ENCODE data around the gene SPECC1. TPM values are rescaled to one million over a fixed set of nuclear protein-coding genes. Genes with fewer than 3 reads are reported as not detected.

Gene SPECC1
- total and polyA plus RNA-seq, 9 of the 15 experiments (the other 6 are each of a cell fraction or from before 2014, with no cell fraction given) = 2.4 to 19.6 (median 14.7) TPM

GRCh38 chr17:20009302-20010098 is at the start of gene SPECC1 (continued):
- TF ChIP-seq FOXJ2 (tag; IDR thresholded peaks at IDR 0.05) (no peak), YY1 (IDR thresholded peaks at IDR 0.05; ENCODE audit: borderline replicate concordance in 1 of 3, control insufficient read depth in 1 of 3, extremely low read depth in 1 of 3, insufficient read depth in 3 of 3, insufficient read length in 1 of 3, insufficient replicate concordance in 2 of 3, low read depth in 1 of 3, low read length in 2 of 3) (peak in 2 of 3 experiments; percentile 62 to 77), MAZ (CRISPR knock-in tag; conservative IDR thresholded peaks at IDR 0.05 in 1 of 2, IDR thresholded peaks at IDR 0.05 in 1 of 2) (peak in 1 of 2 experiments; percentile 26; a peak in 2 of 4 replicates), NRF1 (conservative IDR thresholded peaks at IDR 0.05 in 1 of 2, IDR thresholded peaks at IDR 0.05 in 1 of 2) (peak; percentile 84 to 85), U2AF1 (optimal IDR thresholded peaks at IDR 0.05; ENCODE audit: low read depth, low read length) (peak; percentile 19), CXXC5 (CRISPR knock-in tag; IDR thresholded peaks at IDR 0.05) (peak; percentile 9), GATAD2B (IDR thresholded peaks at IDR 0.05; ENCODE audit: borderline replicate concordance) (peak; percentile 60), REST (IDR thresholded peaks at IDR 0.05; ENCODE audit: borderline replicate concordance) (peak; percentile 28; the same call in 1 of the 2 replicates), REST (CRISPR knock-in tag; IDR thresholded peaks at IDR 0.05; ENCODE audit: low read depth) (no peak), MYNN (IDR thresholded peaks at IDR 0.05) (no peak), MYNN (CRISPR knock-in tag; IDR thresholded peaks at IDR 0.05) (no peak), PHF8 (IDR thresholded peaks at IDR 0.05; ENCODE audit: borderline replicate concordance, low read length) (peak; percentile 30; the same call in 1 of the 2 replicates), CEBPG (CRISPR knock-in tag; IDR thresholded peaks at IDR 0.05) (no peak), CEBPG (tag; conservative IDR thresholded peaks at IDR 0.05 in 1 of 2, IDR thresholded peaks at IDR 0.05 in 1 of 2) (no peak), ZNF253 (CRISPR knock-in tag; conservative IDR thresholded peaks at IDR 0.05) (no peak)
- TF ChIP-seq, protein P1, sequence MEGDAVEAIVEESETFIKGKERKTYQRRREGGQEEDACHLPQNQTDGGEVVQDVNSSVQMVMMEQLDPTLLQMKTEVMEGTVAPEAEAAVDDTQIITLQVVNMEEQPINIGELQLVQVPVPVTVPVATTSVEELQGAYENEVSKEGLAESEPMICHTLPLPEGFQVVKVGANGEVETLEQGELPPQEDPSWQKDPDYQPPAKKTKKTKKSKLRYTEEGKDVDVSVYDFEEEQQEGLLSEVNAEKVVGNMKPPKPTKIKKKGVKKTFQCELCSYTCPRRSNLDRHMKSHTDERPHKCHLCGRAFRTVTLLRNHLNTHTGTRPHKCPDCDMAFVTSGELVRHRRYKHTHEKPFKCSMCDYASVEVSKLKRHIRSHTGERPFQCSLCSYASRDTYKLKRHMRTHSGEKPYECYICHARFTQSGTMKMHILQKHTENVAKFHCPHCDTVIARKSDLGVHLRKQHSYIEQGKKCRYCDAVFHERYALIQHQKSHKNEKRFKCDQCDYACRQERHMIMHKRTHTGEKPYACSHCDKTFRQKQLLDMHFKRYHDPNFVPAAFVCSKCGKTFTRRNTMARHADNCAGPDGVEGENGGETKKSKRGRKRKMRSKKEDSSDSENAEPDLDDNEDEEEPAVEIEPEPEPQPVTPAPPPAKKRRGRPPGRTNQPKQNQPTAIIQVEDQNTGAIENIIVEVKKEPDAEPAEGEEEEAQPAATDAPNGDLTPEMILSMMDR (IDR thresholded peaks at IDR 0.05 in 2 of 3, conservative IDR thresholded peaks at IDR 0.05 in 1 of 3; ENCODE audit: insufficient read depth in 2 of 3, low read depth in 1 of 3, low read length in 3 of 3) = peak in 2 of 3 experiments; percentile 91 to 96; a peak in 5 of 6 replicates
